ENCODE measurements around the gene OR10K2.
"Not testable (repeated sequence)": the region's sequence is repeated elsewhere in the genome, so short reads cannot be mapped to it uniquely, and the experiment has no call there.

Gene OR10K2

DNA sequence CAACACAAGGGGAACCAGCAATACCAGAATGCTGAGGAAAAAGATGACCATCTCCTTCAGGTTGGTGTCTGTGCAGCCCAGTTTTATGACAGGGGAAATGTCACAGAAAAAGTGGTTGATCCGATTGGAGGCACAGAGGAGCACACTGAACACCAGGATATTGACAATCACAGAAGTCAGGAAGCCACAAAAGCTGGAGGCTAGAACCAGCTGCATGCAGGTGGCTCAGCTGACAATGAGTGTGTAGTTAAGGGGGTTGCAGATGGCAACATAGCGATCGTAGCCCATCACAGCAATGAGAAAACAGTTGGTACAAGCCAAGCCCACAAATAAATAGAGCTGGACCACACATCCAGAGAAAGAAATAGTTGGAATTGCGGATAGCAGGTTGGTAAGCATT is 19.3 kb upstream of the OR10K2 start:
- Histone ChIP-seq H3K4me3 (ENCODE audit: low read depth, low read length) (no peak overlapping the region), H3K27me3 (no peaks in the 10 kb centered on the region), H3K36me3 (no peaks in the 10 kb centered on the region), H3K4me1 (no peaks in the 10 kb centered on the region), H3K9me3 (no peaks in the 10 kb centered on the region)
- TF ChIP-seq, protein P1, sequence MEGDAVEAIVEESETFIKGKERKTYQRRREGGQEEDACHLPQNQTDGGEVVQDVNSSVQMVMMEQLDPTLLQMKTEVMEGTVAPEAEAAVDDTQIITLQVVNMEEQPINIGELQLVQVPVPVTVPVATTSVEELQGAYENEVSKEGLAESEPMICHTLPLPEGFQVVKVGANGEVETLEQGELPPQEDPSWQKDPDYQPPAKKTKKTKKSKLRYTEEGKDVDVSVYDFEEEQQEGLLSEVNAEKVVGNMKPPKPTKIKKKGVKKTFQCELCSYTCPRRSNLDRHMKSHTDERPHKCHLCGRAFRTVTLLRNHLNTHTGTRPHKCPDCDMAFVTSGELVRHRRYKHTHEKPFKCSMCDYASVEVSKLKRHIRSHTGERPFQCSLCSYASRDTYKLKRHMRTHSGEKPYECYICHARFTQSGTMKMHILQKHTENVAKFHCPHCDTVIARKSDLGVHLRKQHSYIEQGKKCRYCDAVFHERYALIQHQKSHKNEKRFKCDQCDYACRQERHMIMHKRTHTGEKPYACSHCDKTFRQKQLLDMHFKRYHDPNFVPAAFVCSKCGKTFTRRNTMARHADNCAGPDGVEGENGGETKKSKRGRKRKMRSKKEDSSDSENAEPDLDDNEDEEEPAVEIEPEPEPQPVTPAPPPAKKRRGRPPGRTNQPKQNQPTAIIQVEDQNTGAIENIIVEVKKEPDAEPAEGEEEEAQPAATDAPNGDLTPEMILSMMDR (IDR thresholded peaks at IDR 0.05; ENCODE audit: low read depth, low read length): no peak
- DNase-seq: no peak

DNA sequence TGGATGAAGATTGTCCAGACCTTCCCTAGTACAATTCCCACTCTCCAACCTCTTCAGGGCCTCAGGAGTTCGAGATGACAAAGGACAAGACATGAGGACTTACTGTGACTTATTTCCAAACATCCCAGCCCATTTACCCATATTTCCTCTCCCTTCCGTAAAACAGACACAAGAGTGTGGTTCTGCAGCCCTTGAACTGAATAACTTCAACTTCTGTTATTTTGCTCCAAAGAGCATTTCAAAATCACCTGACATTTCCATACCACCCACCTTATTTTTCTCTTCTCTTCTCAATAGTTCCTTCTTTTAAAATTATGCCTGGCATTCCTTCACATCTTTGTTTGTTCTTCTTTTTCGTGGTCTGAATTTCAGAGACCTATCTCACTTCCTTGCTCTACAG is 8.7 kb upstream of the OR10K2 start:
- TF ChIP-seq, protein P1 (IDR thresholded peaks at IDR 0.05; ENCODE audit: low read depth, low read length): no peak
- Histone ChIP-seq H3K4me3 (ENCODE audit: low read depth, low read length) (no peak overlapping the region), H3K27me3 (no peaks in the 10 kb centered on the region), H3K4me1 (no peaks in the 10 kb centered on the region), H3K36me3 (no peaks in the 10 kb centered on the region), H3K9me3 (no peaks in the 10 kb centered on the region)
- DNase-seq: no peak

- not testable (repeated sequence) for H3K27me3 ChIP-seq; H3K36me3 ChIP-seq; H3K4me1 ChIP-seq; DNase-seq; H3K4me3 ChIP-seq (ENCODE audit: low read depth, low read length); H3K9me3 ChIP-seq
Observed at GRCh38 chr1:158430163-158430562, 4.1 kb upstream of the OR10K2 start.

DNA sequence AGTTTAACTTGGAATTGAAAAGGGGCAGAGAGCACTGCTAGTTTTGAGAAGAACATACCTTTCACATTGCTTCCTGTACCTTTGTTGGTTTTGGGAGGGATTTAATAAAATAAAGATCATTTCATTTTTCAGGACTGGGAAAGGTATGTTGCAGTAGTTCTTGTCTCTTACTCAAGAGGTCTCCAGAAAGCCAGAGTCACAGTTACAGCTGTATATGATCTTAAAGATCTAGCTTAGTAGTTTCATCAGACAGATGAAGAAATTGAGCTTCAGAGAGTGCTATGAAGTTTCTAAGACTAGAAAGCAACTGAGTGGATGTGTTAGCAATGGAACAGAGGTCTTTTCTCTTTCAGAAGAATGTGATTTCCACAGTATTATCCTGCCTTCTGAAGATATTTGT is 1.0 kb downstream of the OR10K2 start:
- Histone ChIP-seq H3K36me3 (no peaks in the 10 kb centered on the region), H3K9me3 (no peaks in the 10 kb centered on the region), H3K4me3 (ENCODE audit: low read depth, low read length) (no peak overlapping the region), H3K4me1 (no peaks in the 10 kb centered on the region), H3K27me3 (no peaks in the 10 kb centered on the region)
- no peak for DNase-seq
- TF ChIP-seq, protein P1 (IDR thresholded peaks at IDR 0.05; ENCODE audit: low read depth, low read length): no peak

- Histone ChIP-seq H3K36me3 (no peaks in the 10 kb centered on the region), H3K4me3 (ENCODE audit: low read depth, low read length) (no peak overlapping the region), H3K27me3 (no peaks in the 10 kb centered on the region), H3K4me1 (no peaks in the 10 kb centered on the region), H3K9me3 (no peaks in the 10 kb centered on the region)
- no peak for DNase-seq
- TF ChIP-seq, protein P1 (IDR thresholded peaks at IDR 0.05; ENCODE audit: low read depth, low read length): no peak
Observed at GRCh38 chr1:158422212-158422611, 3.8 kb downstream of the OR10K2 start.

- H3K36me3 ChIP-seq: no peaks in the 10 kb centered on the region
- TF ChIP-seq, protein P1 (IDR thresholded peaks at IDR 0.05; ENCODE audit: low read depth, low read length): no peak
Observed at GRCh38 chr1:158417586-158417985, 8.5 kb downstream of the OR10K2 start.

More at GRCh38 chr1:158417586-158417985, 8.5 kb downstream of the OR10K2 start:
- Histone ChIP-seq H3K9me3 (no peaks in the 10 kb centered on the region; the same call in 1 of the 2 replicates), H3K4me3 (ENCODE audit: low read depth, low read length) (no peak overlapping the region), H3K4me1 (no peaks in the 10 kb centered on the region), H3K27me3 (no peaks in the 10 kb centered on the region)
- DNase-seq: no peak

Measured in BE2C (cell line).